ENCODE measurements around the gene YTHDF1. TPM values are rescaled to one million over a fixed set of nuclear protein-coding genes. Genes with fewer than 3 reads are reported as not detected.

Gene YTHDF1
- total RNA-seq, 2 donors from 2014 or later: 21.8 to 31.8 TPM

- Histone ChIP-seq H3K27me3 (replicated peaks; ENCODE audit: insufficient read depth) (no peaks in the 10 kb centered on the region), H3K4me1 (ENCODE audit: control insufficient read depth in 1 of 2, low read depth in 2 of 2) (no peaks in the 10 kb centered on the region), H3K4me3 (no peak overlapping the region), H3K9me3 (no peaks in the 10 kb centered on the region), H3K36me3 (no peaks in the 10 kb centered on the region), H3K27ac (no peak overlapping the region)
- no peak for TF ChIP-seq CTCF (IDR thresholded peaks at IDR 0.05)
- DNase-seq (ENCODE audit: low spot score): no peak
- ATAC-seq (ENCODE audit: insufficient number of reproducible peaks, low FRiP score, low read depth): no peak
These were observed 27.8 kb downstream of the YTHDF1 start for GRCh38 chr20:63188159-63188442.

DNA sequence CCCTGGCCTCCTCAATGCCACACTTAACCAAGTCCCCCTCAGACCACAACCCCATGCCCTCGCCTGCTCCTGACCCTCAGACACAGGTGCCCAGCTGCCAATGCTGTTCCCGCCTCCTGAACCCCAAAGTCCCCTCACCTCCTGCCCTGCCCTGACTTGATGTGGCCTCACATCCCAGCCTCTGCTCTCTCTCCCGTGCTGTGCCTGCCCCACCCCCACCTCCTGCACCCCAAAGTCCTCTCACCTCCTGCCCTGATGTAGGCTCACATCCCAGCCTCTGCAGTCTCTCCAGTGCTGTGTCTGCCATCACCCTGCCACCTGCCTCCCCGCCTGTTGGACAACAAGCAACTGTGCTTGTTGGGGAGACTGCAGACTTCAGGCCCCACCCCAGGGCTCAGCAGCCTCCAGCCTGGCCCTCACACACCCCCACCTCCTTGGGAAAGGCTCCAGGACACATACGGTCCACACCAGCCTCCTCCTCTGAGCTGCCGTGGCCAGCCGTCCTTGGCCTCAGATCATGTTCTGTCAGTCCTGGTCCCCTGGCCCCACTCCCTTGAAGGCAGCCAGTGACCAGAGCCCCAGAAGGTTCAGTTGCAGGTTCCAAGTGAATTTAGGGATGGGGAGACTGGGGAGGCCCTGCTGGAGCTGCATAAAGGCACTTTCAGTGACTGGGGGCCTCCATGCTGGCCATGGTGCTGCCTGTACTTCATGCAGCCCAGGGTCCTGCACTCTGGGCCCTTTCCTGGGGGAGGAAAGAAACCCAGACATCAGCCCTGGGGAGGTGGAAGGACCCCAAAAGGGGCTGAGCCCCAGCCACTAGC lies 28.4 kb downstream of the YTHDF1 start:
- Histone ChIP-seq H3K36me3 (no peaks in the 10 kb centered on the region), H3K9me3 (no peaks in the 10 kb centered on the region), H3K4me1 (ENCODE audit: control insufficient read depth in 1 of 2, low read depth in 2 of 2) (no peaks in the 10 kb centered on the region), H3K27ac (no peak overlapping the region), H3K4me3 (no peak overlapping the region), H3K27me3 (replicated peaks; ENCODE audit: insufficient read depth) (no peaks in the 10 kb centered on the region)
- DNase-seq (ENCODE audit: low spot score) (no peak), ATAC-seq (ENCODE audit: insufficient number of reproducible peaks, low FRiP score, low read depth) (no peak)
- no peak for TF ChIP-seq CTCF (IDR thresholded peaks at IDR 0.05)

DNA sequence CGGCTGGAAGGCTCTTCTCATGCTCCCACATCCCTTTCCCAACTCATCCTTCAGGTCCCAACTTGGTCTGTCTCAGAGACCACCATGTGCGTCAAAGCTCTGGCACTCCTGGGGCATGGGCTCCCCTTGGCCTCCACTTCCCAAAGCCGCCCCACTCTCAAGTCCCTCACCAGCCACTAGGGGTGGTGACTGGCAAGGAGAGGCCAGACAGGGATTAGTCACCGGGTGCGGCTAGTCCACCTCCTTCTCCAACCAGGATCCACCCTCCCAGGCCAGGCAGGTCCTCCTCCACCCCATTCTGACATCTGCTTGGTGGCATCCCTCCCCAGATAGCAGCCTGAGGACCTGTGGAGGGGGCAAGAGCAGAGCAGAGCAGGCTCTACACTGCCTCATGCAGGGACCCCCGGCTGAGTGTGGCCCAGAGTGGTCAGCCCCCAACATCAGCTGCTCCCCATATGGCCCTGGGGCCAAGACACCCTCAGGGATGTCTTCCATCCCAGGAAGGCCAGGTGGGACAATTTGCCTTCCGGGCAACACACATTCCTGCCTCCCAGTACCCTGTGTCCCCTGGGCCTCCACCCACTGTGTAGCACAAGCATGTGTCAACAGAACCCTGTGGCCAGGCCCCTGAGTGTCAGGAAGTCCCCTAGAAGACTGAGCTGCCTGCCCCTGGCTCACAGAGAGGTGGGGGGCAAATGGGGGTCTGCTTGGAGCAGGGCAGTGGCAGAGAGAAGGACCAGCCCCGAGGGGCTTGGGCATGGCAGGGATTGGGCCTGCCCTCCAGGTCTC lies 29.2 kb downstream of the YTHDF1 start:
- TF ChIP-seq CTCF (IDR thresholded peaks at IDR 0.05): no peak

GRCh38 chr20:63186084-63186483 lies 29.8 kb downstream of the YTHDF1 start:
- Histone ChIP-seq H3K36me3 (no peaks in the 10 kb centered on the region), H3K9me3 (no peaks in the 10 kb centered on the region), H3K4me3 (no peak overlapping the region), H3K27me3 (replicated peaks; ENCODE audit: insufficient read depth) (no peaks in the 10 kb centered on the region), H3K27ac (no peak overlapping the region), H3K4me1 (ENCODE audit: control insufficient read depth in 1 of 2, low read depth in 2 of 2) (no peaks in the 10 kb centered on the region)
- ATAC-seq (ENCODE audit: insufficient number of reproducible peaks, low FRiP score, low read depth) (no peak), DNase-seq (ENCODE audit: low spot score) (no peak)
- no peak for TF ChIP-seq CTCF (IDR thresholded peaks at IDR 0.05)

More for the DNA sequence above, 29.2 kb downstream of the YTHDF1 start:
- no peak for ATAC-seq (ENCODE audit: insufficient number of reproducible peaks, low FRiP score, low read depth)
- Histone ChIP-seq H3K27me3 (replicated peaks; ENCODE audit: insufficient read depth) (no peaks in the 10 kb centered on the region), H3K4me3 (no peak overlapping the region), H3K36me3 (no peaks in the 10 kb centered on the region), H3K27ac (no peak overlapping the region), H3K9me3 (no peaks in the 10 kb centered on the region), H3K4me1 (ENCODE audit: control insufficient read depth in 1 of 2, low read depth in 2 of 2) (no peaks in the 10 kb centered on the region)
- DNase-seq (ENCODE audit: low spot score): no peak

DNA sequence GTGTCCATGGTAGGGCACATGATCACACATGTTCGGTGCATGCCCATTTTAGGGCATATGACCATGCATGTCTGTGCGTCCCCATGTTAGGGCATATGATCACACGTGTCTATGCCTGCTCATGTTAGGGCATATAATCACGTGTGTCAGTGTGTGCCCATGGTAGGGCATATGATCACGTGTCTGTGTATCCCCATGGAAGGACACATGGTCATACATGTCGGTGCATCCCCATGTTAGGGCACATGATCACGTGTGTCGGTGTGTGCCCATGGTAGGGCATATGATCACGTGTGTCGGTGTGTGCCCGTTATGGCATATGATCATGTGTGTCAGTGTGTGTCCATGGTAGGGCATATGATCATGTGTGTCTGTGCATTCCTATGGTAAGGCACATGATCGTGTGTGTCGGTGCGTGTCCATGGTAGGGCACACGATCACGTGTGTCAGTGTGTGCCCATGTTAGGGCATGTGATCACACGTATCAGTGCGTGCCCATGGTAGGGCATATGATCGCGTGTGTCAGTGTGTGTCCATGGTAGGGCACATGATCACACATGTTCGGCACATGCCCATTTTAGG lies 30.6 kb downstream of the YTHDF1 start:
- Histone ChIP-seq H3K9me3 (no peaks in the 10 kb centered on the region), H3K4me1 (ENCODE audit: control insufficient read depth in 1 of 2, low read depth in 2 of 2) (no peaks in the 10 kb centered on the region), H3K4me3 (no peak overlapping the region), H3K36me3 (no peaks in the 10 kb centered on the region), H3K27ac (no peak overlapping the region), H3K27me3 (replicated peaks; ENCODE audit: insufficient read depth) (no peaks in the 10 kb centered on the region)
- TF ChIP-seq CTCF (IDR thresholded peaks at IDR 0.05): no peak
- DNase-seq (ENCODE audit: low spot score): no peak
- ATAC-seq (ENCODE audit: insufficient number of reproducible peaks, low FRiP score, low read depth): no peak

All from thoracic aorta (tissue), 2 donors.